HG02623 (cell line): ENCODE results near the gene SHISA6.

ENCODE experiments used
- ATAC-seq: cut with Tn5 transposase; IDR thresholded peaks from one replicate; pipeline ENCODE4 v1.9.1; 2021; ENCODE audit warnings: moderate library complexity; ENCODE audit not compliant: unreplicated experiment

SHISA6 gene

DNA sequence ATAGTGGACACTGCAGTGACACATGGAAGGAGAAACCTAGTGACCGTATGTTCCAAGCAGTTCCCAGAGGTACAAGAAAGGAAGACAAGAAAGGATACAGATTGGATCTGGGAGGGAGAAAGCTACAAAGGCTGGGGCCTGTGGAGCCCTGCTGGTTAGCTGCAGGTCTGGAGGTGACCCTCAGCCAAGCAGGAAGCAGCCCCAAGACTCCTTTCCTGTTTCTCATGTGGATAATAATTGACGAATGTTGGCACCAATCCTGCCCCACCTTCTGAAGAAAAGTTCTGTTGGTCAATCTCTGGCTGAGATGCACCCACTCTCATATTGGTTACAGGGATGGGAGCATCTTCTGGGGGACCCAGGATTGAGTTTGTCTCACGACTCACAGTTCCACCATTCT lies 99.8 kb downstream of the SHISA6 start:
- ATAC-seq = no peak

DNA sequence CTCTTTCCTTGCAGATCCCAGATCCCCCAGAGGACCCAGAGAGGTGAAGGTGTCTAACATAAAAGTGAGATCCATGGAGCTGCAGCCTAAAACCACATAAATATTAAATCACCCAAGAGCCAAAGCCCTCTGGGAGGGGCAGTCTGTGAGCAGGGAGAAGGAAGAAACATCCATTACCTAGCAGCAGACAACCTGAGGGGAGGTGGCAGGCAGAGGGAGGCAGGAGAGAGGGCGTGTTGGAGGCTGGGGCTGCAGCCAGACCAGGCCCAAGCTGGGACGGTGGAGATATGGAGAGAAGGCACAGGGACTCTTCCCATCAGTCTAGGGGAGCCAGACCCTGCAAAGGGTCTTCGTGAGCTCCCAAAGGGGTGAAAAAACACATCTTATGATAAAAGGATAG lies 101.1 kb downstream of the SHISA6 start:
- ATAC-seq = no peak

DNA sequence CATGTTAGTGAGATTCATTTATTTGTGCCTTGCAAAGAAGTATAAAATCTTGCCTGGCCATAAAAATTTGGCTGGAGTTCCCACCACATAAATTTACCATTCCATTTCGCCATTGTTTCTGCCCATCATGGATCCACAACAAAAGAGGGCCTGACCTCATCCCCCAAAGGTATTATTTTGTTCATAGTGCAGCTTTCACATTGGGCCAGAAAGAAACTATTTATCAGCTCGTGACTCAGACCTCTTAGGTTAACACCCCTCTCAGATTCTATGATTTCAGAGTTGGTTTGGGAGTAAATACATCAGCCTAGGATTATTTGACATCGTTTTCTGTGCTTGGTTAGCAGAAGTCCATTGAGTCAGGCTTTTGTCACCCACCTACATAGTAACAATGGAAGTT lies 108.1 kb downstream of the SHISA6 start:
- no peak for ATAC-seq

DNA sequence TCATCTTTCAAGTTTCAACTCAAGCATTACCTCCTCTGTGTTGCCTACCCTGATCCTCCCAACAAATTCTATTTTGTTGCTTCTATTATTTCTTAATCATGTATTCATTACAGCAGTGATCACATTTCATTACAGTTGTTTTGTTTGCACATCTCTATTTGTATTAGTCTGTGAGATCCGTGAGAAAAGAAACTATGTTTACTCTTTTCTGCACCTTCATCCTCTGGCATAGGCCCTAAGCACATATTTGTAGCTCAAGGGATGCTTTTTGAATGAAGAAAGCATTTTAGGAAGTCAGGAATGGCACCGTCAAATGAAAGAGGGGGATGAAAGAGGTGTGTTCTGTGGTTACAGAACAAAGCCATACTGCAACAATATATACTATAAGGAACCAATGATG lies 110.5 kb downstream of the SHISA6 start:
- no peak for ATAC-seq

DNA sequence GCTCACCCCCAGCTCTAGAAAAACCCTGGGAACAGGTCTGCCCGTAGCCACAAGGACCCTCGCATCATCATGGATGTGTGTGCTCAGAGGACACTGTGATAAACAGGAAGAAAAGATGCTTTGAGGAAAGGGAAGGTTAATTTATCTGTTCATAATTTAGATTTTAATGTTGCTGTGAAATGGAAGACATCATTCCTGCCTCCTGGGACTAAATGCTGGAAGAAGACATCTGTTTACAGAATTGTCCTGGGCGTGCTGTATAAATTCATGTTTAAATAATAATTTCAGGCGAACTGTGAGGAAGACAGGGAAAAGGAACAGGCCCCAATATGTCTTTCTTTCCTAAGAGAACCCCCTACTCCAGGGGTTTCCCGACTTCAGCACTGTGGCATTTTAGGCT lies 112.6 kb downstream of the SHISA6 start:
- ATAC-seq = no peak

DNA sequence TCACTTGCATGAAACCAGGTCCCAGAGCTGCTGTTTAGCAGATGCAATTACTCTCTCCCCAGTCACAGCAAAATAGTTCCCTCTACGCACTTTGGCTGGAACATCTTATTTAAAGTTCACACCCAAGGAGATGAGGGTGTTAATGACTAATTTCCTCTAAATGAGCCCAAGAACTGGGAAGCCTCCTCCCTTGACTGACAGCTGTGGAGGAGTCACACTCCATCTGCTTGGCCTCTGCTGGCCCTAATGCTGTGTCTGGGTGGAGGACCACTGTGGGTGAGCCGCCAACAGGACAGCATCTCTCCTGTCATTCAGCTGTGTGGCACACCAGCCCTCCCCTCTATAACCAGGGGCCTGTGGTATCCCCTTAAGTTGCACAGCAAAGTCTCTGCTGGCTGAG lies 115.4 kb downstream of the SHISA6 start:
- ATAC-seq = no peak

DNA sequence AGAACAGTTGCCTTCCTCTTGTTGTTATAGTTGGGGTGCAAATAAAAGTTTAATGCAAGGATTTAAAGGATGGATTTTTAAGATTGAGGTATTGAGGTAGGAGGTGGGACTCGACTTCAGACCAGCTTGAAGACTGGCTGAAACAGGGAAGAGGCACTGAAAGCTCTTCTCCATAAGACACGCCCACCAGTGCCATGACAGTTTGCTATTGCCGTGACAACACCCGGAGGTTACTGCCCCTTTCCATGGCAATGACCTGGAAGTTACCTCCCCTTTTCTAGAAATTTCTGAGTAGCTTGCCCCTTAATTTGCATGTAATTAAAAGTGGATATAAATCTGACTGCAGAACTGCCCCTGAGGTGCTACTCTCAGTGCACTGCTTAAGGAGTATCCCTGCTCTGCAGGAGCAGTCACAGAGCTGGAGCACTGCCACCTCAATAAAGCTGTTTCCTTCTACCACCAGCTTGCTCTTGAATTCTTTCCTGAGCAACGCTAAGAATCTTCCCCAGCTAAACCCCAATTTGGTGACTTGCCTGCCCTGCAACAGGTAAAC lies 122.6 kb downstream of the SHISA6 start:
- no peak for ATAC-seq

DNA sequence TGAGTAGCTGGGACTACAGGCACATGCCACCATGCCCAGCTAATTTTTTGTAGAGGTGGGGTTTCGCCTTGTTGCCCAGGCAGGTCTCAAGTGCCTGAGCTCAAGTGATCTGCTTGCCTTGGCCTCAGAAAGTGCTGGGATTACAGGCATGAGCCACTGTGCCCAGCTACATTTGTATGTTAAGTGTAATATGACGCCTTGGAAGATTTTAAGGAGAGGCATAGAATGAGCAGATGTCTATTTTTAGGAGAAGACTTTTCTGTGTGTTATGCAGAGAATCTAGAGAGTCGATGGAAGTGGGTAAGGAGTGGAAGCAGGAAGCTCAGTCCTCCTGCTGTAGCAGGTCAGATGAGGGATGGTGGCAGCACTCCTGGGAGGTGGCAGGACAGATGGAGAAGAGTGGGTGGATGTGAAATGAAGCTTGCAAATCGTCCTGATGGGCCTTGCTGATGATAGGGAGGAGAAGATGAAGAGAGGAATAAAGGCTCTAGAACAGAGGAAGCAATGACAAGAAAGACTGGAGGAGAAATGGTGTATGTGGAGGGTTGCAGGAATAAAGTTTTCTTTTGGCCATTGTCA lies 125.3 kb downstream of the SHISA6 start:
- no peak for ATAC-seq

DNA sequence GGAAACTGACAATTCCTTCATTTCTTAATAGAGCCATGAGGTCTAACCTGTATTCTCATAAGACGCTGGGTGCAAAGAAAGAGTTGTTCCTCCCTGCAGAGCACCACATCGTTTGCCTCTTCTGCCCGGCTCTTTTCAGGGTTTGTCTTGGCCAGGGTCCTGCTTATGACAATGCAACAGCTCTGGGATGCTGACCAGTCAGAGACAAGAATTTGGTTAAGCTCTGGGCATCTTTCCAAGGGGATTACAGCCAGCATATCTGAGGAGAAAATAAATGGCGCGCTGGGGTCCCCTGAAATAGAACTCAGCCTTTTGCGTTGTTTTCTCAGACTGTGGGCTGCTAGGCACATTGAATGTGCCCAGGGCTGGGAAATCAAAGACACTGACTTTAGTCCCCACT lies 128.6 kb downstream of the SHISA6 start:
- no peak for ATAC-seq

DNA sequence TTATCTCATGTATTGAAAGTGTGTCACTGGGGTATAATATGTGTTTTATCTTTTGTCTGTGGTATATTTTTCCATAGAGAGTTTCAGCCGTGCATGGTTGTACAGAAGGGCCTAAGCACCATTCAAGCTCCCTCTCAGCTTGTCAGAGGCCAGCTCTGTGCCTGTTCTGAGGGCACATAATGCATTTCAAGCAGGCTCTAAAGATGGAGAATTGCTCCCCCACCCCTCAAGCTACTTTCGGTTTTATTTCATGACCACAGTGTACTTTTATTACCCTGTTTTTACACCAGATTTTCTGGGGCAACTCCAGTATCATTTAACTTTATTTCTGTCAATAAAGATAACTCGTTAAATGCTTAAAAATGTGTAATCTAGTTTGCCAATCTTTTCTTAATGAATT lies 131.7 kb downstream of the SHISA6 start:
- no peak for ATAC-seq

DNA sequence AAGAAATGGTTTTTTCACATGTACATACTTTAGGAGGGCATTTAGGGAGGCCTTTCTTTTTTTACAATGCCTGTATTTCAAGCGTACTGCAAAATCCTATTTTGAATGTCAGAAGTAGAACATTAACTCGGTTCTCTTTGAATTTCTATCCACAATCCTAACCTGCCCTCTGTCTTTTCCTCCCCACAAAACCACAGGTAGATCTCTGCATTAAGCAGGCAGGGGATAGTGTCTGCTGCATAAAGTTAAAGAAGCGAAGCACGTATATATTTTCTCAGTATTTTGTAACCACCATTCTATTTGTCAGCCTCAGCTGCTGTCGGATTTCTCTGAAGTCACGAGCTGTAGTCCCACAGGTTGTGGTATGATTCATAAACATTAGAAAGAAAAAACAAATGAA lies 137.5 kb downstream of the SHISA6 start:
- no peak for ATAC-seq

DNA sequence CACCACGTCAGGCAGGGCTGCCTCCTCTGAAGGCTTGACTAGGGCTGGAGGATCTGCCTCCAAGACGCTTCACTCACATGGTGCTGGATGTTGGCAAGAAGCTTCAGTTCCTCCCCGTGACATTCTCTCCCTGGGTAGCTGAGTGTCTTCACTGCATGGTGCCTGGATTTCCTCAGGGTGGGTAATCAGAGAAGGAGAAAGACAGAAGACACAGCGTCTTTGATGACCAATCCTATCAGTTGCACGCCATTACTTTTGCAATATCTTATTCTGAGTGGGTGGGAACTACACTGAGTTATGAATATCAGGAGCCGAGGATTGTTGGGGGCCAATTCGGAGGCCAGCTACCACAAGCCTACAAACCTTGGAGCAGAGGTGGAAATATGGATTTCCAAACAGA lies 139.7 kb downstream of the SHISA6 start:
- ATAC-seq = no peak

DNA sequence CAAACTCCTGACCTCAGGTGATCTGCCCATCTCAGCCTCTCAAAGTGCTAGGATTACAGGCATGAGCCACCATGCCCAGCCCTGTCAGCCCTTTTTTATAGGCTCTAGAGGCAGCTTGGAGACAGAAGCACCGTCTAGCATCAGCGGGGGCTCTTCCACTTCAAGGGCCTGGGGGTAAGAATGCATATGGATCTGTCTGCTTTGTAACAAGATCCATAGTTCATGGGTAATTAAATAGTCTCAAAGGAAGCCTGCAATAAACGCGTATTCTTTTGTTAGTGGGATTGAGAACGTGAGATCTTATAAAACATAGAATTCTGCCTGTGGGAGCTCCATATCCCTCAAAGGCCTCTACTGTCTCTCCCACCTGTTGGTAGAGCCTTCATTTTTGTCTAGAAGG lies 142.1 kb downstream of the SHISA6 start:
- ATAC-seq = no peak

DNA sequence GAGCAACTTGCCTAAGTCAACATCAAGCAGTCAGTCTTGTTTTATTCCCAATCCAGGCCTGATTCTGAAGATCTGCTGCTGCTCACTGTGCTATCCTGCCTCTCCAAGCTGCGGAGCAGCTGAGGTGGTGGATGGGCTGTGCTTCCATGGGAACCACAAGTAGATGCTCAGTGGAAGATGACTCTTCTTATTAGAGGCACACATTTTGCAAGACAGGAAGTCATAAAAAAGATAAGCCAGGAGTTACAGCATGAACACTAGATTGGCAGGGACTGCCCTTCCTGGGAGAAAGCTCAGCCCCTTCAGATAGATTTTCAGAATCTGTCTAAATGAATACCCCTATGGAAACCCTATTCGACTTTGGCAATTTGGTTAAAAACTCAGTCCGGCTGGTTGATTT lies 143.1 kb downstream of the SHISA6 start:
- ATAC-seq = no peak

DNA sequence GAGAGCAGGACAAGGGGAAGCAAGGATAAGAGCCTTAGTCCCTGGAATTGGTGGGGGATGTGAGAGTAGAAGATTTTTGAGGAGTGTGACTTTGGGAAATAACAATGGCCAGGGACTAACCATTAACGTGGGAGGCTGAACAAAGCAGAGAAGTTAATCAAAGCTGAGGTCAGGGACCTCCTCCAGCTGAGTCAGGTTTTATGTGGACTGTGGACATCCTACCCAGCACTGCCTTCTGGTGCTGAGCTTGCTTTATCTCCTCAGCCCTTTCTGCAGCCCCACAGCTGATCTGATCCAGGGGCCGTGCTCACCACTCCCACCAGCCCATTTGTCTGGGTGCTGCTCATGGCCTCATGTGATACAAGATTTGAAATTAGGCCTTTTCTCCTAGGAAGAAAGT lies 146.6 kb downstream of the SHISA6 start:
- no peak for ATAC-seq

DNA sequence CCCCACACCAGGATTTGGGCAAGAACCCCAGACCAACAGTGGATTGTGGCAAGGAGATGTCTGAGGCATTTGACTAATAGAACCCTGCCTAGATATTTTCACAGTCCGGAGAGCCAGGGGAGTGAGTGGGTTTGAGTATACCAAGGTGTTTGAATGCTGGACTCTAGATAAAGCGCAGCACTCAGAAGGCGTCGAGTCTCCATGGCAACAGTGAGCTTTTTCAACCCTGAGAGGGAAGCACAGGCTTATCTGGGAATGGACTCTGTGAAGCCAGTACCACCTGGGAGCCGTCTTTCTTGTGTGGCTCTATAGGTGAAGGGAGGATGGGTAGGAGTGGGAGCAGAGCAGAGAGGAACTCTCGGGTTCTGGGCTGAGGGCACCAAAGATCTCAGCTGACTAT lies 147.0 kb downstream of the SHISA6 start:
- ATAC-seq = no peak

DNA sequence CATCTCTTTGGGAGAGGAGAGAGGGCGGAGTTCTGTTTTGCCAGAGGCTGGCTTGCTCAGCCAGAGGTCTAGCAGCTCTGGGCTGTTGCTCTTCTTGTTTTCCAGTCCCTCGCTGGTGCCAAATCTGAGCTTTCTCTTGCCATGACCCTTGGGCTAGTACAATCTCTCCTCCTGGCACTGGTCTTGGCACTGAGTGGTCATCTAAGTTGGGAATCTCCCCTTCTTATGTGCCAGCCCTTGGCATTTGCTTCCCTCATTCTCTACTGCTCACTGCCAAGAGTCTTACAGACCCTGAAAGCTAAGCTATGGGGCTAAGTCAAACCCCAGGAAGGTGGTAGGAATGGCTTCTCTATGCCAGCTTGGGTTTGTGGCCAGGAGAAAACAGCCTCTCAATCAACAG lies 148.6 kb downstream of the SHISA6 start:
- ATAC-seq = no peak

DNA sequence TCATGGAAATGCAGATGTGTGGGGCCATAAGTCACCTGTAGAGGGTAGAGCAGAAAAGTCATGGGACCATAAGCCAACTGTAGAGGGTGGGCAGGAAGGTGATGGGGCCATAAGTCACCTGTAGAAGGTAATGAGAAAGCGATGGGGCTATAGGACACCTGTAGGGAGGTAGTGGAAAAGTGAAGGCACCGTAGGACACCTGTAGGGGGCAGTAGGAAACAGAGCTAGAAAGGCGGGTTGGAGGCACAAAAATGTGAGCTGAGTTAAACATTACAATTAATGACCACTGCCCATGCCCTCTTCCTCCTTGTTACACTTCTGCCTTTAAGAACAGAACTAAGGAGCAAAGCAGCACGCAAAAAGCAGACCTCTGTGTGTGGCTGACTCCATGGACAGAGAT lies 150.1 kb downstream of the SHISA6 start:
- no peak for ATAC-seq

DNA sequence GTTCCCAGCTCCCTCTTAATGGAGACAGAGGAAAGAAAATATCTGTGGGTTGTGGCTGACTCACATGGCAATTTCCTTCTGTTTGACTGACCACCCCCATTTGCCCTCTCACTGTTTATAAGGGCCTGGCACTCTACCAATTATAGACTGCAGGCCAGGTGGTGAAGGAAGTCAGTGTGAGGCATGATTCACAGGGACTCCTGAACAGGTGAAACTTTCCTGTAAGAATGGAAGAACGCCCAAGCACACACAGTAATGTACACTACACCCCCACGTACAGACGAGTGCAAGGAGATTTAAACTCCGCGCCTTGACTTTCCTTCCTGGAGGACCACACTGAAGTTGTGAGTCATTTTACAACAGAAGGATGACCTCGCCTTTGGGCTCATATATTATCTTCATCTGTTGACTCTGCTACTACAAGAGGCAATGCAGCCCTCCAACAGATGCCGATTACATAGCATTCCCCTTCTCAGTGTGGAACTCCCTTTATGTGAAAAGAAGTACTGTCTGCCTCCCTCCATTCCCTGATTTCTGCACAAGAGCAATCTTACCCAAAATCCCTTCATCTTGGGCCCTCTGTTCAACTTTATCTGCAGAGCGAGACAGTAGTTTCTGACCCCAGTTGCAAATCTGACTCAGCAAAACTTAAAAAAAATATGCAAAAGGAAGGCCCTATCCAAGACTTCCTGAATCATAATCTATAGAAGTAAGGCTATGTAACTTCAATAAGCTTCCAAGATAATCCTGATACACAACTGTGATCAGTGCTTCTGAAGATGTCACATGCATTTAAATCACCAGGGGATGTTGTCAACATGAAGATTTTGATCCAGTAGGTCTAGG lies 163.6 kb downstream of the SHISA6 start:
- ATAC-seq = no peak

DNA sequence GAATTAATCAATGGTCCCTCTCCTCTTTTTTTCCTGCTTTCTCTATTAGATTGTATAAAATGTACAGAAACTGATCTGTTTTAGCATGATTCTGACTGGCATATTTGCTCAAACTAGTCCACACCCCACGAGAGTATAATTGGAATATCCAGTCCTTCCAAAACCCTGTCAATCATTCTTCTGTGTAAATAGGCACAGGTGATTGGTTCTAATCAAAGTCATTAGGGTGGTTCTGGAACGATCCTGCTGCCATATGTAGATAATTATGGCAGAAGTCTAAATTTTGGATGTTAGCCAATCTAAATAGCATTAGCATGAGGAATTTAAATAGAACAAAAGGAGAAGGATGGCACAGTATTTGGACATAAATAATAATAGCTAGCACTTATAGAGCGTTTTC lies 165.7 kb downstream of the SHISA6 start:
- ATAC-seq = no peak

DNA sequence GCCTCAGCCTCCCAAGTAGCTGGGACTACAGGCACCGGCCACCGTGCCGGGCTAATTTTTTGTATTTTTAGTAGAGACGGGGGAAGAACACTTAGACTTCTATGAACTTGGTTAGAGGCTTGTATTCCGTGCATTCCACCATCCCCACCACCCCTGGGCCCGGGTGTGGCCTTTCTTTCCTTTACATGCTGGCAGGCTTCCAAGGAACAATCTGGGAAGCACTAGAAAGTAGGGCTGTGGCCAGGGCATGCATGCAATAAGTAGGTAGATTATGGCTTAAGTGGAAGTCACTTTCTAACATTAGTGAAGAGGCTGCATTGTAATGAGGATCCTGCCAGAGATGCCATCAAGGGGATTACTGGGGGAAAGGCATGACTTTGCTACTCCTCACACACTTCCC lies 171.6 kb downstream of the SHISA6 start:
- ATAC-seq = no peak

DNA sequence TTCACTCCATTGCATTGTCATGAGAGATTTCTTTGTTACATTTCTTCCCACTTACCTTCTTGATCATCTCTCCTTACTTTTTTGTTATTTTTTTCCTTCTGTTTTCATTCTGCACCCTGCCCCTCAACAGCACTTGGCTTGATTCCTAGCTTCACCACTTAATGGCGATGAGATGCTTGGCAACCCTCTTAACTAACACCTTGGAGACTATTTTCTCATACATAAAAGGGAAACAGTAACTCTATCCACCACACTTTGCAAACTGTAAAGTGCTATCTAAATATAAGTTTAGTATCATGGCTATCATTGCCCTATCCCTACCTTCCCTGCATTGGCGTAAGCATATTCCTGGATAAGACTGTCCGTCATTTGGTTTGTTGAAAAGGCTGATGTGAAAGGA lies 177.3 kb downstream of the SHISA6 start:
- no peak for ATAC-seq

DNA sequence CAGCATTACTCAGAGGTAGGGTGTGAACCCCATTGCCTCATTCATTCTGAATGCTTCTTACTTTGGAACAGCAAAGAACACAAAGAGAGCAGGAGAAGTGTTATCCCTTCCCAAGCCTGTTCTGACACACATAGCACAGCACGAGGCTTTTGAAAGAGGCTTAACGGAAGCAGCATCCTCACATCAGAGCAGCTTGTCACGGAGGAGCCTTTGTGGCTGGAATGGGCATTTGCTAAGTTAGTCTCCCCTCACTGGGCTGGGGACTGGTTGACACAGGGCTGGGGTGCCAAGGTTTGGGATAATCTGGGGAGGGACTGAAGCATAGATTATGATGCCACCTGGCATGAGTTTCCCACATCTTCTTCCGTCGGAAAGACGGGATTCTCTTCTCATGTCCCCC lies 189.7 kb downstream of the SHISA6 start:
- no peak for ATAC-seq
